Motor neuron (in vitro differentiated cells): Measurements from ENCODE around the gene LRRK2. TPM values are rescaled to one million over a fixed set of nuclear protein-coding genes. Genes with fewer than 3 reads are reported as not detected.

ENCODE experiments used
- ATAC-seq, 8 experiments: fragments of 200-7000 bp; cut with Tn5 transposase; replicated peaks in 6 of 8; 2 replicates each; pipeline ENCODE4 v1.8.0; 2021; ENCODE audit warnings: mild to moderate bottlenecking in 8 of 8, moderate library complexity in 8 of 8
- H3K27ac ChIP-seq, 2 donors: fragments of 250-450 bp; sonication (Bioruptor Pico); 2 replicates each; pipeline ENCODE4 v1.9.0; 2021; ENCODE audit warnings: antibody characterized with exemption in 2 of 2, mild to moderate bottlenecking in 2 of 2, moderate library complexity in 1 of 2
- H3K4me1 ChIP-seq, 2 donors: fragments of 250-450 bp; sonication (Bioruptor Pico); replicated peaks in 1 of 2; 2 replicates each; pipeline ENCODE4 v1.6.1; 2021; ENCODE audit warnings: antibody characterized with exemption in 2 of 2, mild to moderate bottlenecking in 2 of 2, moderate library complexity in 1 of 2
- H3K4me3 ChIP-seq, 5 donors: fragments of 250-450 bp; sonication (Bioruptor Pico); 2 replicates each; pipeline ENCODE4 v1.9.0; 2021; ENCODE audit warnings: antibody characterized with exemption in 5 of 5, mild to moderate bottlenecking in 5 of 5, moderate library complexity in 4 of 5
- WGBS, 10 experiments: fragments of 450-650 bp; shearing (Covaris generic); methylation state at CpG; one replicate each; pipeline ENCODE4 v1.0.0; 2022; 5-methylcytosine and 5-hydroxymethylcytosine counted together
- in situ Hi-C, 9 experiments: fragments of 400-800 bp; cut with MboI; loops; one replicate each; pipeline ENCODE4 v1.15.0; 2021; ENCODE audit warnings: low sequenced_read_pairs in 9 of 9, low pct_unique_long_range_greater_than_20kb in 2 of 9; ENCODE audit not compliant: unreplicated experiment in 9 of 9
- total RNA-seq, 8 experiments: library from RNA; unstranded; fragments of 300-600 nt; gene quantifications; 2 replicates each; pipeline versions ENCODE4 v1.2.3 to v1.2.4, GENCODE V29; 2022

Gene LRRK2
- total RNA-seq = 1 to 10 TPM in 2 of 8 experiments, under 1 TPM in 5, not detected in 1; 0.17 to 3.4 (median 0.57) TPM

- peak within 1 kb of the TSS; percentile 45 to 59 (median 50) for H3K4me3 ChIP-seq
- H3K4me1 ChIP-seq = peaks cover 2 to 4% of the 10 kb centered on the region in 2 donors
- 0 to 8% (median 3%) methylated on average over 1 to 31 of the region's 78 CpGs; no CpG with 5 or more reads in 4 of the 10 experiments for WGBS, 10 experiments
- ATAC-seq = peak; percentile 80 to 95 (median 94)
- in situ Hi-C loops = no loop called here
- peak within 1 kb of the TSS in 1 of 2 donors; percentile 48 for H3K27ac ChIP-seq
These were observed at the start of gene LRRK2 for GRCh38 chr12:40224439-40225291. Gene LRRK2 (plus strand): TSS chr12:40224997. CDS start chr12:40225132, 135 bp downstream.

DNA sequence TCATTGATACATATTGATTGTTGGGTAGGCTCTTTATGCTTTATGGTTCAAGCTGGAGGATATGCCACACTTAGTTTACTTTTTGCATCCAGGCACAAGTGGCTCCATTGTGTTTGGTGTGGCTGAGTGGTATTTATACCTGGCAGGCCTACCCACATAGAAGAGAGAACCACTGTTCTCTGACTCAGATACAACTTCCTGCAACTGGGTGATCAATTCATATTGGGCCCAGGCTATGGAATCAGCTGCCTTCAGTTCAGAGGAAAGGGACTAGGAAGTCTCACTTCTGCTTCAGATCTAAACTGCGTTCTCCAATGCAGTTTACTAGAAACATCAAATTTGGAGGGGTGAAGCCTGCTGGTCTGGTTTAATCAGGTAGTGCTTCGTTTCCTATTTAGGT is 49.8 kb upstream of the LRRK2 start:
- Histone ChIP-seq H3K4me1 (no peaks in the 10 kb centered on the region), H3K4me3 (no peak overlapping the region), H3K27ac (no peak overlapping the region)
- WGBS, 10 experiments = 0 to 100% (median 33%) methylated on average over 1 to 2 of the region's 2 CpGs; no CpG with 5 or more reads in 2 of the 10 experiments
- no peak for ATAC-seq
- in situ Hi-C loops = no loop called here

GRCh38 chr12:40175489-40175888 is 49.3 kb upstream of the LRRK2 start:
- WGBS, 10 experiments = 19 to 100% (median 77%) methylated on average over 1 to 3 of the region's 3 CpGs
- in situ Hi-C loops = no loop called here
- no peak for ATAC-seq

GRCh38 chr12:40178701-40179100 is 46.1 kb upstream of the LRRK2 start:
- Histone ChIP-seq H3K27ac (no peak overlapping the region), H3K4me1 (no peaks in the 10 kb centered on the region), H3K4me3 (no peak overlapping the region)
- in situ Hi-C loops = no loop called here
- 14 to 94% (median 73%) methylated on average over 1 to 4 of the region's 4 CpGs; no CpG with 5 or more reads in 3 of the 10 experiments for whole genome bisulfite sequencing, 10 experiments
- no peak for ATAC-seq

More at GRCh38 chr12:40175489-40175888, 49.3 kb upstream of the LRRK2 start:
- Histone ChIP-seq H3K4me3 (no peak overlapping the region), H3K27ac (no peak overlapping the region), H3K4me1 (no peaks in the 10 kb centered on the region)

GRCh38 chr12:40181490-40181889 is 43.3 kb upstream of the LRRK2 start:
- Histone ChIP-seq H3K4me3 (no peak overlapping the region), H3K27ac (no peak overlapping the region), H3K4me1 (no peaks in the 10 kb centered on the region)
- in situ Hi-C loops = no loop called here
- WGBS, 10 experiments = 0 to 100% (median 88%) methylated on average over 1 of the region's 1 CpG; no CpG with 5 or more reads in 3 of the 10 experiments
- no peak for ATAC-seq

- in situ Hi-C loops = no loop called here
- ATAC-seq = no peak
- H3K4me3 ChIP-seq = no peak overlapping the region
- H3K4me1 ChIP-seq = no peaks in the 10 kb centered on the region
- no peak overlapping the region for H3K27ac ChIP-seq
- 29 to 89% (median 62%) methylated on average over 1 of the region's 1 CpG; no CpG with 5 or more reads in 4 of the 10 experiments for WGBS, 10 experiments
These were observed 41.1 kb upstream of the LRRK2 start for GRCh38 chr12:40183715-40184114.

- ATAC-seq = no peak
- Histone ChIP-seq H3K27ac (no peak overlapping the region), H3K4me3 (no peak overlapping the region), H3K4me1 (no peaks in the 10 kb centered on the region)
- in situ Hi-C loops = no loop called here
- WGBS, 10 experiments = 23 to 93% (median 75%) methylated on average over 1 to 4 of the region's 4 CpGs
These were observed 40.1 kb upstream of the LRRK2 start for GRCh38 chr12:40184493-40185302.

DNA sequence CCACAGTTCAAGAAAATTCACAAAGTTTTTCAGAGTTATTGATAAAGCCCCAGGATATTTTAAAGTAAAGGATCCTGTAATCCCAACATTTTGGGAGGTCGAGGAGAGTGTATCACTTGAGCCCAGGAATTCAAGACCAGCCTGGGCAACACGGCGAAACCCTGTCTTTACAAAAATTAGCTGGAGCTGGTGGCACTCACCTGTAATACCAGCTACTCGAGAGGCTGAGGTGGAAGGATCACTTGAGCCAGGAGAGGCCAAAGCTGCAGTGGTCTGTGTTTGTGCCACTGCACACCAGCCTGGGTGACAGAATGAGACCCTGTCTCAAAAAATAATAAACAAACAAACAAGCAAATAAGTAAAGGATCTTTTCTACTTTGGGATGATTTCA is 39.5 kb upstream of the LRRK2 start:
- H3K4me3 ChIP-seq = no peak overlapping the region
- ATAC-seq = no peak
- no peak overlapping the region for H3K27ac ChIP-seq
- in situ Hi-C loops = no loop called here
- no peaks in the 10 kb centered on the region for H3K4me1 ChIP-seq
- 0 to 92% (median 58%) methylated on average over 1 to 4 of the region's 4 CpGs; no CpG with 5 or more reads in 3 of the 10 experiments for WGBS, 10 experiments

DNA sequence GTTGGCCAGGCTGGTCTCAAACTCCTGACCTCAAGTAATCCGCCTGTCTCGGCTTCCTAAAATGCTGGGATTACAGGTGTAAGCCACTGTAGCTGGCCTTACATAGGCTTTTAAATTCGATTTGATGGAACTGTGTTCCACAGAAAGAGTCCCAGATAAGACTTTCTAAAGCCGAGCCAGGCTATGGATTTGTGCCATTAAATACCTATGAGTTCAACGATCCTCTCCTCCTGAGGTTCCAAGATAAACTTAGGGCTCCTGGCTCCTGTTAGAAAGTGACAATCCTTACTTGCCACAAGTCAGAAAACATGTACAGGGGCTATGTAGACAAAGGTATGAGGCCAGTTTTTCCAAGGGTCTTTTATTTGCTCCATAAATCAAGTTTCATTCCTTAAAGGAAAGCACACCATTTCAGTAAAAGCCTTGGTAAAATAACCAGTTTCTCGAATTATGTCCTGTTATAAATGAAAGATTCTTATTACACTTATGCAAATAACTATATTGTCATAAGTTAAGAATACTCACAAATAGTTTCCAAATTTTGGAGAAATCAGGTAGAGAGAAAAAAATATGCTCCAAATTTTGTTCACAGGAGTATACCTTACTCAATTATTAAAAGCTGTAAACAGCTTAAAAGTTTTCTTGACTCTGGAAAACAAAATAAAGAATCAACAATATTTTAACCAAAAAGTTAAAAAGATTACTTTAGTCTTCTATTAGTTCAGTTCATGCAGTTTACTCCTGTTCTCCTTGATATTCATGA is 36.1 kb upstream of the LRRK2 start:
- WGBS, 10 experiments = 0 to 93% (median 63%) methylated on average over 1 to 6 of the region's 6 CpGs
- no peak for ATAC-seq
- H3K27ac ChIP-seq = no peak overlapping the region
- in situ Hi-C loops = no loop called here
- H3K4me3 ChIP-seq = no peak overlapping the region
- no peaks in the 10 kb centered on the region for H3K4me1 ChIP-seq

- Histone ChIP-seq H3K27ac (no peak overlapping the region), H3K4me3 (no peak overlapping the region), H3K4me1 (no peaks in the 10 kb centered on the region)
- no peak for ATAC-seq
- WGBS, 10 experiments = 33 to 95% (median 80%) methylated on average over 2 to 6 of the region's 6 CpGs
- in situ Hi-C loops = no loop called here
These were observed 32.0 kb upstream of the LRRK2 start for GRCh38 chr12:40192704-40193255.

DNA sequence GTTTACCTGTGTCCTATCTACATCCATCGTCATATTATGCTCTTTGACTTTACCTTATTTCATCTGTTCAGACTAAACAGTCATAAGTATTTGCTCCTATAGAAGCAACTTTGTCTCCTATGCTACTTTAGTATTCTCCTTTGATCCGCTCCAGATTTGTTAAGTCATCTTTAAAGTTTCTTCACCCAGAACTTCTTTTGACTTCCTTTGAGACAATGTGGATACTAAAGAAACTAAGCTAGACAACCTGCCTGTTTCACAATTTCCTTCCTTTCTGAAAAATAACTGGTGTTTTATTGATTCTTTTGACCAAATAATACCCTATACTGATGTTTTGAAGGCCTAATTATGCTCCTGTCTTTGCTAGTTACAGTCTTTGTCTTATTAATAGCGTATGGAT is 30.0 kb upstream of the LRRK2 start:
- no peaks in the 10 kb centered on the region for H3K4me1 ChIP-seq
- WGBS, 10 experiments = 63 to 100% (median 94%) methylated on average over 2 to 3 of the region's 3 CpGs
- no peak overlapping the region for H3K27ac ChIP-seq
- no peak for ATAC-seq
- in situ Hi-C loops = no loop called here
- no peak overlapping the region for H3K4me3 ChIP-seq

DNA sequence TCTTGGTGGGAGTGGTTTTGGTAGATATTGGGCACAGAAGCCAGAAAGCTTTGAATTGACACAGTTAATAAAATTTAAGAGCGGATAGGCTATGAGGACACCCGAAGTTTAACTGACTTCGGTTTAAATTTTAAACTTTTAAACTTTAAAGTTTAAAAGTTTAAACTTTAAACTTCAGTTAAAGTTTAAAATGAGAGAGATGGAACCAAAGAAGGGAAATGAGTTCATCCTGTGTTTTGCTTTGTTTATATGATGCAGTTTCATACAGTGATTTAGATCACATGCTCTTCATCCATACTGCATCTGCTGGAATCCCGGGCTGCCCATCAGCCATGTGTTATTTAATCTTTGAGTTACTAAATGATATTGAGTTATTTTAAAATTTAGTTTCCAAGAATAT is 27.2 kb upstream of the LRRK2 start:
- H3K4me1 ChIP-seq = no peaks in the 10 kb centered on the region
- ATAC-seq = no peak
- WGBS, 10 experiments = 55 to 100% (median 86%) methylated on average over 3 to 4 of the region's 4 CpGs; no CpG with 5 or more reads in 1 of the 10 experiments
- no peak overlapping the region for H3K27ac ChIP-seq
- in situ Hi-C loops = no loop called here
- no peak overlapping the region for H3K4me3 ChIP-seq
